Measurements from ENCODE around the gene HSPA12B.
"Not testable (repeated sequence)": the region's sequence is repeated elsewhere in the genome, so short reads cannot be mapped to it uniquely, and the experiment has no call there.

The HSPA12B gene

DNA sequence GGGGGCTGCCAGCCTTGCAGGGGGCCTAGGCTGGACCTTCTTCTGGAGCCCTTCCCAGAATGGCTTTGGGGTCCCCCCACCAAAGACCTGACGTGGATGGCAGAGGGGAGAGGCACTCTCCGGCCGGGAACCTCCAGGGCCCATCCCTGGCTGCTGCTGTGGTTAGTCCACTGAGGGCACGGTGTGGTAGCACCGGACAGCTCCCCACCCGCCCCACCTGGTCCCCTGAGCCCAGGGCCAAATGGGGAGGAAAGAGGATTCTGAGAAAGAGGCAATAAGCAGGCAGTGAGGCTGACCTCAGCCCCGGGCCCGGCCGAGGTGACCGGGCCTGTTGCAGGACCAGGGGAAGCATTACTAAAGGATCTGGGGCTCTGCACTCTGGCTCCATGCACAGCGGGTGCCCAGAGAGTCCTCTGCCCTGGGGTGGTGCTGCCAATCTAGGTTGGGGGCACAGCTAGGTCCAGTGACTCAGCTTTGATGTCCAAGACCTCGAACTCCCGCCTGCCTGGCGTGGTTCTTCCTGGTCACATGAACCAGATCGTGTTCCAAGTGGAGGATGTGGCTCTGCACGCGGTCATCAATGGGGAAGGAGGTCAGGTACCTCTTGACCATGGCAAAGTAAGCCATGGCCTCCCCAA, 51.9 kb downstream of the HSPA12B start:
- no peak for DNase-seq (ENCODE audit: insufficient read length, low spot score)
- no peak for FAIRE-seq

DNA sequence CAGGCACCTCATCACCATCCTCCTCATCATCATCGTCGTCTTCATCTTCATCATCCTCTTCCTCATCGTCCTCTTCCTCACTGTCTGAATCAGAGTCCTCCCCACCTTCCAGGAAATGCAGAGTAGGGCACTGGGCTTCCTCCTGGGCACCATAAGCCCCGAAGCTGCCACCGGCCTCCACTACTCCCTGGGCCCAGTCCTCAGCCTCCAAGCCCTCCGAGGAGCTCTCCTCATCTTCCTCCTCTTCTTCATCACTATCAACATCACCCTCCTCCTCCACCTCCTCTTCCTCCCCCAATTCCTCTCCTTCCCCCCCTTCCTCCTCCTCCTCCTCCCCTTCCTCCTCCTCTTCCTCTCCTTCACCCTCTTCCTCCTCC, 52.4 kb downstream of the HSPA12B start:
- FAIRE-seq = peak; percentile 16
- no peak for DNase-seq (ENCODE audit: insufficient read length, low spot score)

DNA sequence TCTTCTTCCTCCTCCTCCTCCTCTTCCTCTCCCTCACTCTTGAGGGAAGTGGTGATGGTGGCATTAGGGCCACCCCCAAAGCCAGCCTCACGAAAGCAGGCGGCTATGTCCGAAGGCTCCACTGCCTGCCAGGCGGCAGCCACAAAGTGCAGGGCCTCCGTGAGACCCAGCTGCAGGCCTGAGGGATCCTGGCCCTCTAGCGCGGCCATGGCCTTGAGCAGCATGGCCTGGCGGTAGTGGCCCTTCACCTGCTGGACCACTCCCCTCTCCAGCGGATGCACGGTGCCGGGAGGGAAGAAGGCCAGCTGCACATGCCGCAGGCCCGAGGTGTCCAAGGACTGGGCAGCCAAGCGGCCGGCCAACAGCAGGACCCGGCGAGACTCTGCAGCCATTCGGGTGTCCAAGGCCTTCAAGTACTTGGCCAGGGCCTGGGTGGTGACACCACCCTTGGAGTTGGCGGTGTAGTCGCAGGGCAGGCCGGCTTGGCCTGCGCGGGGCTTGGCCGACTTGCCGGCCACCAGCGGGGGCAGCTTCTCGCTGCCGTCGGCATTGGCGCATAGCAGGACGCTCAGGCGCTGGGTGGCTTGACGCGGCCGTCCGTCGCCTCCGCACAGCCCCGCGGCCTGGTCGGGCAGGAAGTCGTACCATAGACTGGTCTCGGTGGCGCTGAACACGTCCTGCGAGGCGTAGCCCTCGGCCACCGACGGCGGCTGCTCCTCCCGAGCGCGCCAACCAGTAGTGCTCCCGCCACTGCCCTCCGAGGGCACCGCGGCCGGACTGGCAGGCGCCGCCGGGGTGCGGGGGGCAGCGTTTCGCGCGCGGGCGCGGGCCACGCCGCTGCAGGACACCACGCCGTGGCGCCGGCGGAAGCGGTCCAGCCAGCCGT, 53.0 kb downstream of the HSPA12B start:
- DNase-seq (ENCODE audit: insufficient read length, low spot score) = no peak

DNA sequence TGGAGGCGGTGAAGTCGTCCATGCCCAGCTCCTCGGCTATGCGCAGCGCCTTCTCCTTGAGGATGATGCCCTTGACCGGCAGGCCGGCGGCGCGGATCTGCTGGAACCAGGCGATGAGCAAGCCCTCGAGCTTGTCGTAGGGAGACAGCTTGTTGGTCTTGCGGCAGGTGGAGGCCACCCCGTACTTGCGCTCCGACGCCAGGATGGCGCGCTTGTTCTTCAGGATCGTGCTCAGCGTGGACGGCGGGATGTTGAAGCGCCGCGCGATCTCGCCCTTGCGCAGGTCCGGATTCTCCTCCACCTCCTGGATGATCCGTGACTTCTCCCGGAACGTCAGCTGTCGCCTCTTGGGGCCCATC, 53.6 kb downstream of the HSPA12B start:
- peak; percentile 77 for FAIRE-seq
- no peak for DNase-seq (ENCODE audit: insufficient read length, low spot score)

More for the DNA sequence above, 53.0 kb downstream of the HSPA12B start:
- peak; percentile 66 for FAIRE-seq

DNA sequence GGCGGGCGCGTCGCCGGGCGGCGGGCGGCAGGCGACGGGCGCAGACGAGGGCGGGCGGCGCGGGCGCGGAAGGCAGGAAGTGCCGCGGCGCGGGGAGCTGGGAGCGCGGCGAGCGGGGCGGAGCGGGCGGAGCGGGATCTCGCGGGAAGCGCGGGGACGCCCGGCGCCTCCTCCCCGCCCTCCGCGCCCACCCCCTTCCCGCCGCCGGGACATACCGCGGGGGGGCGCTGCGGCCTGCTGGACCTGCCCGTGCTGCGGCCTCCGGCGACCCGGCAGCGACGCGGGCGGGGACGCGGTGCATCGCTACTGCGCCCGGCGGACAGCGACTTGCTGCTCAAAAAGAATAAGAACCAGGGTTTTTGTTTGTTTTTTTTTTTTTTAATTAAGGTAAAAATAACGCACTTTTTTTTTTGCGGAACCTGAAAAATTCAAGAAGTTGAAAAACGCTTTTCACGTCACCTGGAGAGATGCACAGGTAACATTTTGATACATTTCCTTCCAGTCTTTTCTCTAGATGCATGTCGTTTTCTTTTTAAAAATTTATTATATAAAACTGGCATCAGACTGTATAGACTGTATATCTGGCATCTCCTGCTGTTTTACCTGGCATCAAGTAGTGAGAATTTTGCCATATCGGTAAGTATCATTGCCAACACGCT, 54.3 kb downstream of the HSPA12B start, which contains the start of gene CENPB:
Gene CENPB, minus strand, starts transcription at position 76 of the 659 bp plus-strand sequence. CDS start 257 bp downstream, outside the sequence.
- FAIRE-seq (peak; percentile 91), DNase-seq (ENCODE audit: insufficient read length, low spot score) (peak; percentile 88)

DNA sequence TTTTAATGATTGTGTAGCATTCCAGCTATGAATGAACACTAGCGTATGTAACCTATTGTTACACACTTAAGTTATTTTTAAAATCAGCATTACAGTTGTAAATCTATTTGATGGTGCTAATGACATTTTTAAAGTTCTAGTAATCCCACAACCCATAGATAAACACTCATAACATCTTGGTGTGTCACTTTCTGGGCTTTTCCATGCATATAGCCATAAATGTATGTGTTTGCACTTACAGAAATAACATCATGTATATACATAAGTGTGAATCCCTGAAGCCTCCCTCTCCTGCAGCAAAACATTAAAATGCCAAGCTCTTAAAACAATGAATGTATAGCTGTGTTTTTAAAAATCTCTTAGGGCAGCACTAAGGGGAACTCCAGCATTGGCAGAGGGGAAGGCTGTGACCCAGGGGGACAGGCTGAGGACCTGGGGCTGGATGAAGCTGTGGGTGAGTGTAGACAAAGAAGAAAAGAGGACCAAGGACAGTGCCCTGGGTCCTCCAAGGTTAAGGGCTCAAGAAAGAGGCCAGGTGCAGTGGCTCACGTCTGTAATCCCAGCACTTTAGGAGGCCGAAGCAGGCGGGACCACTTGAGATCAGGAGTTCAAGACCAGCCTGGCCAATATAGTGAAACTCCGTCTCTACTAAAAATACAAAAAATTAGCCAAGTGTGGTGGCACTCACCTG, 55.0 kb downstream of the HSPA12B start:
- FAIRE-seq (no peak), DNase-seq (ENCODE audit: insufficient read length, low spot score) (no peak)

DNA sequence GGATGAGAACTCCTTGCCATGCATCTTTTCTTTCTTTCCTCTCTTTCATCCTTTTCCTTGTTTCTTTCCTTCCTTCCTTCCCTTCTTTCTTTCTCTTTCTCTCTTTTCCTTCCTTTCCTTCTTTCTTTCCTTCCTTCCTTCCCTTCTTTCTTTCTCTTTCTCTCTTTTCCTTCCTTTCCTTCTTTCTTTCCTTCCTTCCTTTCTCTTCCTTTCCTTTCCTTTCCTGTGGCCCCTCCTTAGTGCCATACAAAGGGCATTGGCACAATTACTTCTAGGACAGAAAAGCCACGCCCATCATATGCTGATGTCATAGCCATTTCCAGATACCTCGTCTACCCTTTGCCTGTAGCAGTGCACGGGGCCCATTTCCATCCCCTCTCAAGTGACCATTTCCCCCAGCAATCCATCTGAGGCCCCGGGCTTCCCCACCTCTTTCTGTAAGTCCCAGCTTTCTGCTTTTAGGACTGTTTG, 56.2 kb downstream of the HSPA12B start:
- no peak for FAIRE-seq
- DNase-seq (ENCODE audit: insufficient read length, low spot score) = no peak

DNA sequence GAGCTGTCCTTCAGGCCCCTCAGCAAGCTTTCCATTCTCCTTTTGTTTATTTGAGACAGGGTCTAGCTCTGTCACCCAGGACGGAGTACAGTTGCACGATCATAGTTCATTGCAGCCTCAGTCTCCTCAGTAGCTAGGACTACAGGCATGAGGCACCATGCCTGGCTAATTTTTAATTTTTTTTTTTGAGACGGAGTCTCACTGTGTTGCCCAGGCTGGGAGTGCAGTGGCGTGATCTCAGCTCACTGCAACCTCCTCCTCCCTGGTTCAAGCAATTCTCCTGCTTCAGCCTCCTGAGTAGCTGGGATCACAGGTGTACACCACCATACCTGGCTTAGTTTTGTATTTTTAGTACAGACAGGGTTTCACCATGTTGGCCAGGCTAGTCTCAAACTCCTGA, 56.7 kb downstream of the HSPA12B start:
- FAIRE-seq; DNase-seq (ENCODE audit: insufficient read length, low spot score): not testable (repeated sequence)

DNA sequence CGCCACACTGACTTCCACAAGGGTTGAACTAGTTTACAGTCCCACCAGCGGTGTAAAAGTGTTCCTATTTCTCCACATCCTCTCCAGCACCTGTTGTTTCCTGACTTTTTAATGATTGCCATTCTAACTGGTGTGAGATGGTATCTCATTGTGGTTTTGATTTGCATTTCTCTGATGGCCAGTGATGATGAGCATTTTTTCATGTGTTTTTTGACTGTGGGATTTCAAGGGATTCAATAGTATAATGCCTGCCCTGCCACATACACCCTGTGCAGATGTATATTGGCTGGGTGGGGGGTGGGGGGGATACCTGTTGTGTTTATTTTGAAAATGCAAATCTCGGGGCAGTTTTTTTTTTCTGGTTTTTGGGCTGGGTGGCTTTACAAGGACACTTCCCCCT, 61.7 kb downstream of the HSPA12B start:
- DNase-seq (ENCODE audit: insufficient read length, low spot score); FAIRE-seq: not testable (repeated sequence)

DNA sequence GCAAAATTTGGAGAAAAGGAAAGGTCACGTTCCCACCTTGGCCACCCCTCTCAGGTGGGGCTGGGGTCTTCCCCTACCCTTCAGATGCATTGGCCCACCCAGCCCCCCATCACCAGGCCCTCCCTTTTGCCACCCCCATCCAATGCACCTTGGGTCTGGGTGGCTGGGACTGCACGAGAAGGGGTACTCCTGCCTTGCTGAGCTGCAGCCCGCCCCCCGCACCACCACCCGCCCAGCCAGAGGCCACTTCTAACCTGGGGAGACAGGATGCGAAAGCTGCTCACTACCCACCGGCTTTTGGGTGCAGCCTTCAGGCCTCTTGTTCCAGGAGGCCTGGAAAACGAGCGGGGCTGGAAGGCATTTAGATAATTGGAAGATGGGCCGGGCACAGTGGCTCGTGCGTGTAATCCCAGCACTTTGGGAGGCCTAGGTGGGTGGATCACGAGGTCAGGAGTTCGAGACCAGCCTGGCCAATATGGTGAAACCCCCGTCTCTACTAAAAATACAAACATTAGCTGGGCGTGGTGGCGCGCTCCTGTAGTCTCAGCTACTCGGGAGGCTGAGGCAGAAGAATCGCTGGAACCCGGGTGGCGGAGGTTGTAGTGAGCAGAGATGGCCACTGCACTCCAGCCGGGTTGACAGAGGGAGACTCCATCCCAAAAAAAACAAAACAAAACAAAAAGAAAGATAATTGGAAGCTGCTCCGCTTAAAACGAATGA, 62.4 kb downstream of the HSPA12B start:
- FAIRE-seq = no peak
- no peak for DNase-seq (ENCODE audit: insufficient read length, low spot score)

DNA sequence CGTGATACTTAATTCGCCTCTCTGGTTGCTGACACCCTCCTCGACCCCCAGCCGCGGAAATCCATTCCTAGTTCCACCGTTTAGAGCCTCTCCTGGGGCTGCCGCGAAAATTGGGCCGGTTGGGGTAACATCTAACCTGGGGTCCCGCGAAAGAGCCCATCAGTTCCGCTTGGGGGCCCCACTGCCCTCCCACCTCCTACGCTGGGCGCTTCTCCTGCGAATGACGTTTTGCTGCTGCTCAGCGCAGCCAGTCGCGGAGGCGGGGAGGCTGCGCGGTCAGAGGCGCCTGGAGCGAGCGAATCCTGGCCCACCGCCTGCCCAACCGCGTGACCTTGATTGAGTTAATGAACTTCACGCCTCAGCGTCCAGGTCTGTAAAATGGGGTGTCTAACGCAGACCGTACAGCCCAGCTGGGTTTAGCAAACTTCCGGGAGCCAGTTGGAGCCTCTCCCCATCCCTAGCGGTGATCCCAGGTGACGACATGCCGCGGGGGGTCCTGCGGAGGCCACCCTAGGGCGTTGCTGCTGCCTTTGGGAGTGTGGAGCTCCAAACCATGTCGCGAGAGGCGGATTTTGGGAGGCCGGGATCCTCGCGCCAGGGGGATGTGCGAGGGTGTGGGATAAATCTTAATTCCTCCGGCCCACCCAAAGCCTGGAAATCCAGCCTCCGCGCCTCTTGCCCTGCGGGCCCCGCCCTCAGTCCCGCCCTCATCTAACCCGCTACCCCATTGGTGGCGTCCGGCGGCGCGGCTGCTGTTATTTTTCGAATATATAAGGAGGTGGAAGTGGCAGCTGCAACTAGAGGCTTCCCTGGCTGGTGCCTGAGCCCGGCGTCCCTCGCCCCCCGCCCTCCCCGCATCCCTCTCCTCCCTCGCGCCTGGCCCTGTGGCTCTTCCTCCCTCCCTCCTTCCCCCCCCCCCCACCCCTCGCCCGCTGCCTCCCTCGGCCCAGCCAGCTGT, 63.3 kb downstream of the HSPA12B start, which contains the start of gene CDC25B:
Gene CDC25B, plus strand, starts transcription at position 800 of the 958 bp plus-strand sequence. CDS start 222 bp downstream, outside the sequence.
- DNase-seq (ENCODE audit: insufficient read length, low spot score) (peak; percentile 94), FAIRE-seq (peak; percentile 75)

DNA sequence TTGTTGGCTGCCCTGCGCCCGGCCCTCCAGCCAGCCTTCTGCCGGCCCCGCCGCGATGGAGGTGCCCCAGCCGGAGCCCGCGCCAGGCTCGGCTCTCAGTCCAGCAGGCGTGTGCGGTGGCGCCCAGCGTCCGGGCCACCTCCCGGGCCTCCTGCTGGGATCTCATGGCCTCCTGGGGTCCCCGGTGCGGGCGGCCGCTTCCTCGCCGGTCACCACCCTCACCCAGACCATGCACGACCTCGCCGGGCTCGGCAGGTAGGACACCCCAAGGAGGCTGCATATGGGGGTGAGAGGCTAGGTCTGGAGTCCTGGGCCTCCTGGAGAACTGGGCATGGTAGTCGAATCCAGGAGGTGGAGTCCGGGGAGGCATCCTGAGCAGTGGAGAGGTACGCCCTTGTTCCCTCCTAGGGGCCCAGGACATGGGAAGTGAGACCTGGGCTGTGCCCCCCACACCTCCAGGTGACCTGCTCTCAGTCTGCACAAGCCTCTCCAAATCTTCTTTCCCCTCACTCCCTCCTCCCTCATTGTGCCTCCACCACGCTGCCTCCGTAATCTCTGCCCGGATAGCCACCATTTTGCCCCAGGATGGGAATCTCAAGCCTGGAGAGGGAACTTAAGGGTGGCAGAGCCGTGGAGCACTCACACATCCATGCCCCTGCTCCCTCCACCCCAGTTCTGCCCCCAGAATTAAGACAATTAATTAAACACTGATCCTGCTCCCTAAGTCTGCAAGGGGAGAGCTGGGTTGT, 64.2 kb downstream of the HSPA12B start:
- DNase-seq (ENCODE audit: insufficient read length, low spot score) = no peak
- no peak for FAIRE-seq

DNA sequence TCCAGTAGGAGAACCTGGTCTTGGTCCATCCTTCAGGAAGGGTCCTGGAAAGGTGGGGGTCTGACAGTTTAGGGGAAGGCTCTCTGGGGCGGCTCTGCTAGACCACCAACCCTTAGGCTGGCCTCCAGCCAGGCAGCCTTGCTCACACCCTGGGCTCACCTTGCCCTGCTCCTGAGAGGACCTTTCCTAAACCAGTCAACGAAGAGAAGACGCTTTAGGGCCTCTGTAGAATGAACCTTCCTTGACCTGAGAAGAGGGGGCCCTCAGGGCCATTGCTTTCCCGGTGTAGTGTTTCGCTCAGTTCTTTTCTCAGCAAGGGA, 64.7 kb downstream of the HSPA12B start:
- DNase-seq (ENCODE audit: insufficient read length, low spot score) (no peak), FAIRE-seq (no peak)

DNA sequence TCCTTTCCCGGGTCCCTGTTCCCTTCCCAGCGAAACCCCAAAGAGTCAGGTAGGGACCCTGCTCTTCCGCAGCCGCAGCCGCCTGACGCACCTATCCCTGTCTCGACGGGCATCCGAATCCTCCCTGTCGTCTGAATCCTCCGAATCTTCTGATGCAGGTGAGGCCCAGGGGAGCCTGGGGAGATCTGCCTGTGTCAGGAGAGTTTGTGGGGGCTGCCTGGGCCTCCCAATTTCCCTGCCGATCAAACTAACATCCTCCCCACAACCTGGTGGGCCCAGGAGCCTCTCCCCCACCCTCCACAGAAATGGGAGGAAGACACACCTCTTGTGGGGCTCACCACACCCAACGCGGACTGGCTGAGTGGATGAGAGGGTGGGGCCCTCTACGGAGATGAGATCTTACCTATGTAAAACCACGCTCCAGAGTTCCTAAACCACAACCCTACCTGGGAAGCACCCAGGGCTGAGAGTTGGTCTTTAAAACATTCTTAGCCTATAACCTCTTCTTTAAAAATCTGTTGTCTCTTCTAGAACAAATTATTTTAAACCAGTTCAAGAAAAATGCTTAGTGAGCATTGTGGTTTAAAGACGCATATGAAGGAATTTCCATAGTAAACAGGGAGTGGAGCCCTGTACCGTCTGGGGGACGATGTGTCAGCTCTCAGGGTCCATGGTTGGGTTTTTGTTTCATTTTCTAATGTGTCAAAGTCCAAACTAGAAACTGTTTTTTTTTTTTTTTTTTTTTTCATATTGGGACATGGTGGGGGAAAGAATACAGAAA, 65.3 kb downstream of the HSPA12B start:
- no peak for FAIRE-seq
- no peak for DNase-seq (ENCODE audit: insufficient read length, low spot score)

DNA sequence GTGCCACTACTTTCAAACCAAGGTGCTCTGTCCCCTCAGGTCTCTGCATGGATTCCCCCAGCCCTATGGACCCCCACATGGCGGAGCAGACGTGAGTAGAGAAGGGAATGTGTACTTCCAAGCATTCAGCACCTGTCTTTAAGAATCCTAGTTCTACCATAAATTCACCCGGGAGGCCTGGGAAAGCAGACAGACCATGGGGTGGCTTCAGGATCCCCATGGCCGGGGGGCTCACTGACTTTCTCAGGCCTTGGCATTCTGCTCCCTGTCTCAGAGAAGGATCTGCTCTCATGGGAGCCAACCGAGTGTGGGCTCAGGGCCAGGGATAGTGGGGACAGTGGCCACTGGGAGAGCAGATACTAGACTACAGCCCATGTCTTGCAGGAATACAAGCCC, 65.9 kb downstream of the HSPA12B start:
- DNase-seq (ENCODE audit: insufficient read length, low spot score) = no peak
- FAIRE-seq = no peak

DNA sequence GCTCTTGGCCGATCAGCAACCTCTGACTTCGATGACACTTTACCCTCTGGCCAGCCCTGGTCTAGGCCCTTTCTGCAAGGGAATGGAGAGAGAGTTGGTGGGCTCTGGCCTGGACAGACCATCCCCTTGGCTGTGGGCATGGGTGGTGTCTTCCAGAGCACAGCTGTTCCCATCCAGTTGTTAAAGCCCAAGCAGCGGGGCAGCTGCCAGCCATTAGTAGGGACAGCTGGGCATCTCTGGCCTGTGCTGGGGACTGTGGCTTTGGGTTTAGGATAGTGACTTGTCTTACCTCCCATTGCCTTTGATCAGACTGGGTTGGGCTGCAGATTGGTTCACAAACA, 66.4 kb downstream of the HSPA12B start:
- FAIRE-seq (peak; percentile 60), DNase-seq (ENCODE audit: insufficient read length, low spot score) (no peak)

DNA sequence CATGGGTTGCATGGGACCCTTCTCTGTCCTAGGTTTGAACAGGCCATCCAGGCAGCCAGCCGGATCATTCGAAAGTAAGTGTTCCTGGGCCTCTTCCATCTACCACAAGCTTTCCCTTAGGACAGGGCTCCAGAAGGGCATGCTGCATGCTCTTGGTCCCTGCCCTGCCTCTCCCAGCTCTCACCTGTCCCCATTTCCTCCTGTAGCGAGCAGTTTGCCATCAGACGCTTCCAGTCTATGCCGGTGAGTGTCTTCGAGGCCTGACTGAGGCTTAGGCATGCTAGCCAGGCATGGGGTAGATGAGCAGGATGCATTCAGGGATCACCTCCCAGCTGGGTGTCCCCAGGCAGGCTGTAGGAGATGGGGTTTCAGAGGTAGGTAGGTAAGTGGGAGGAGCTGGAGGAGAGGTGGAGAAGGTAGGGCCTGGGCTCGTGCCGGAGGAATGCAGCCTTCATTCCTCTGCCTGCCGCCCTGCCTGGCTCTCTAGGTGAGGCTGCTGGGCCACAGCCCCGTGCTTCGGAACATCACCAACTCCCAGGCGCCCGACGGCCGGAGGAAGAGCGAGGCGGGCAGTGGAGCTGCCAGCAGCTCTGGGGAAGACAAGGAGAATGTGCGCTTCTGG, 67.9 kb downstream of the HSPA12B start:
- DNase-seq (ENCODE audit: insufficient read length, low spot score) (no peak), FAIRE-seq (no peak)
